Urinary bladder (tissue), 4 donors: ENCODE results near the gene GAS7. TPM values are rescaled to one million over a fixed set of nuclear protein-coding genes. Genes with fewer than 3 reads are reported as not detected.

Experiments
- DNase-seq: peaks from one replicate; pipeline ENCODE4 v3.0.0-alpha.2; 2015; ENCODE audit errors: extremely low spot score
- H3K27ac ChIP-seq: one replicate; pipeline ENCODE4 v1.5.1; 2013; ENCODE audit warnings: low read depth, mild to moderate bottlenecking, moderate library complexity
- H3K36me3 ChIP-seq: one replicate; pipeline ENCODE4 v1.6.1; 2013; ENCODE audit warnings: mild to moderate bottlenecking, moderate library complexity; ENCODE audit not compliant: insufficient read depth
- H3K4me1 ChIP-seq: one replicate; pipeline ENCODE4 v1.6.1; 2013; ENCODE audit warnings: mild to moderate bottlenecking, moderate library complexity; ENCODE audit not compliant: insufficient read depth
- H3K4me3 ChIP-seq: one replicate; pipeline ENCODE4 v1.5.1; 2013; ENCODE audit warnings: low read depth, low read length
- WGBS: extraction: QIAGEN DNeasy Blood & Tissue Kit; methylation state at CpG from one replicate; pipeline ENCODE4 v1.1.7; 2013; 5-methylcytosine and 5-hydroxymethylcytosine counted together
- polyA plus RNA-seq: library from polyadenylated mRNA; stranded (reverse); fragments of 200-250 nt; gene quantifications from one replicate; pipeline ENCODE4 v1.2.3, GENCODE V29; 2013
- total RNA-seq: library from RNA; depleted of rRNA; stranded (reverse); fragments of >200 nt; gene quantifications from one replicate; pipeline ENCODE4 v1.2.3, GENCODE V29; 2014
- donor health status: healthy with polysubstance abuse.
- donor health status: healthy.

The GAS7 gene
- total and polyA plus RNA-seq, 2 donors: 32.7 to 86.7 TPM

GRCh38 chr17:10215286-10215685 is 16.9 kb upstream of the GAS7 start:
- WGBS: 97% methylated on average over 8 of the region's 8 CpGs

DNA sequence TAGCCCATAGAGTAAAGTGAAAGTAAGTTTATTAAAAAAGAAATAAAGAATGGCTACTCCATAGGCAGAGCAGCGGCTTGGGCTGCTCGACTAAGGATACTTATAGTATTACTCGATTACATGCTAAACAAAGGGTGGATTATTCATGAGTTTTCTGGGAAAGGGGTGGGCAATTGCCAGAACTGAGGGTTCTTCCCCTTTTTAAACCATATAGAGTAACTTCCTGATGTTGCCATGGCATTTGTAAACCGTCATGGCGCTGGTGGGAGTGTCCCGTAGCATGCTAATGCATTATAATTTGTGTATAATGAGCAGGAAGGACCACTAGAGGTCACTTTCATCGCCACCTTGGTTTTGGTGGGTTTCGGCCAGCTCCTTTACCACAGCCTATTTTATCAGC is 13.3 kb upstream of the GAS7 start:
- no peak overlapping the region for H3K4me3 ChIP-seq
- H3K27ac ChIP-seq: no peak overlapping the region
- no peak for DNase-seq
- no peaks in the 10 kb centered on the region for H3K4me1 ChIP-seq
- 96% methylated on average over 8 of the region's 8 CpGs for WGBS
- H3K36me3 ChIP-seq: no peaks in the 10 kb centered on the region

More at GRCh38 chr17:10215286-10215685, 16.9 kb upstream of the GAS7 start:
- Histone ChIP-seq H3K4me1 (no peaks in the 10 kb centered on the region), H3K27ac (no peak overlapping the region), H3K4me3 (no peak overlapping the region), H3K36me3 (no peaks in the 10 kb centered on the region)
- no peak for DNase-seq

GRCh38 chr17:10210151-10210574 is 11.8 kb upstream of the GAS7 start:
- Histone ChIP-seq H3K27ac (no peak overlapping the region), H3K36me3 (no peaks in the 10 kb centered on the region), H3K4me1 (no peaks in the 10 kb centered on the region), H3K4me3 (no peak overlapping the region)
- 38% methylated on average over 6 of the region's 6 CpGs for WGBS
- peak; percentile 59 for DNase-seq

DNA sequence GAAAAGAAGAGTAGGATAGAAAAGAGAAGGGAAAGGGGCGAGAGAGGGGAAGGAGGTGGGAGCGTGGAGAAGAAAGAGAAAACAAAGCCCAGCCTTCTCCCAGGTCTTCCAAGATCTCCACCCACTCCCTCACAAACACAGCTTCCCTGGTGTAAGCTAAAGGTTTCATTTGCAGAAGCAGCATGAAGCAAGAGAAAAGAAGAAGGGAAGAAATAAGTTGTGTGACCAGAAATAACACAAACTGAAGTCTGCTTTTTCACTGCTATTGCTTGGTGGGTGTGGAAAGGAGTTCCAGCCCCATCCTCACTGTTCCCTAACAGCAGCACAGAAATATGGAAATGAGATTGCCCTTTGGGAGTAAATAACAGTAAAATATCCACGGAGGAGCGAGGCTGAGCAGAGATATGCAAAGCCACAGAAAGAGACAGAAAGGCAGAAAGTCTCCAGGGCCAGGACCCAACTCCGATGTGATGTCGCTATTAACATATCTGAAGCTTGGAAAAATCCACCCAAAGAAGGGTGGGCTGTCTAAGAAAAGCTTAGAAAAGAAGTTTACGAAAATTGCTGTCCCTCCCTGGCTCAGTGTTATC is 10.3 kb upstream of the GAS7 start:
- Histone ChIP-seq H3K36me3 (no peaks in the 10 kb centered on the region), H3K4me3 (no peak overlapping the region), H3K4me1 (no peaks in the 10 kb centered on the region), H3K27ac (no peak overlapping the region)
- WGBS: 49% methylated on average over 7 of the region's 7 CpGs
- DNase-seq: no peak

DNA sequence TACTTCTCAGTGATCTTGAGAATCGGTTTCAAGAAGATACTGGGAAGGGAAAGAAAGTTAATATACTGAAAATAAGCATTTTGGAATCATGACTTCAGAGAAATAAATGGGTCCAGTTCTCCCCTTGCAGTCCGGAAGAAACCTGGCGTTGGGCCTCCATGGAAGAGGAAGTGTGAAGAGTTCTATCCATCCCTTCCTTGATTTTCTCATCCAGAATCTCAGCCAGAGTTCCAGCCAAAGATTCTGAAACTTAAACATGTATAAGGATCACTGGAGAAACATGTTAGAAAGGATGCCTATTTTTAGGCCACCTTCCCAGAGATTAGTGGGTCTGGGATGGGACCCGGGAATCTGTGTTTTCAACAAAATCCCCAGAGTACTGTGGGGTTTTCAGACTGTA is 8.7 kb upstream of the GAS7 start:
- H3K4me1 ChIP-seq: no peaks in the 10 kb centered on the region
- 90% methylated on average over 4 of the region's 4 CpGs for WGBS

GRCh38 chr17:10205549-10206185 is 7.3 kb upstream of the GAS7 start:
- H3K4me1 ChIP-seq: no peaks in the 10 kb centered on the region
- DNase-seq: no peak
- no peaks in the 10 kb centered on the region for H3K36me3 ChIP-seq
- H3K27ac ChIP-seq: no peak overlapping the region
- no peak overlapping the region for H3K4me3 ChIP-seq
- 94% methylated on average over 2 of the region's 2 CpGs for WGBS

More for the DNA sequence above, 8.7 kb upstream of the GAS7 start:
- DNase-seq: no peak
- Histone ChIP-seq H3K4me3 (no peak overlapping the region), H3K27ac (no peak overlapping the region), H3K36me3 (no peaks in the 10 kb centered on the region)

GRCh38 chr17:10201680-10202079 is 3.3 kb upstream of the GAS7 start:
- WGBS: 88% methylated on average over 4 of the region's 4 CpGs
- DNase-seq: no peak
- Histone ChIP-seq H3K36me3 (no peaks in the 10 kb centered on the region), H3K4me3 (no peak overlapping the region), H3K4me1 (no peaks in the 10 kb centered on the region), H3K27ac (no peak overlapping the region)

DNA sequence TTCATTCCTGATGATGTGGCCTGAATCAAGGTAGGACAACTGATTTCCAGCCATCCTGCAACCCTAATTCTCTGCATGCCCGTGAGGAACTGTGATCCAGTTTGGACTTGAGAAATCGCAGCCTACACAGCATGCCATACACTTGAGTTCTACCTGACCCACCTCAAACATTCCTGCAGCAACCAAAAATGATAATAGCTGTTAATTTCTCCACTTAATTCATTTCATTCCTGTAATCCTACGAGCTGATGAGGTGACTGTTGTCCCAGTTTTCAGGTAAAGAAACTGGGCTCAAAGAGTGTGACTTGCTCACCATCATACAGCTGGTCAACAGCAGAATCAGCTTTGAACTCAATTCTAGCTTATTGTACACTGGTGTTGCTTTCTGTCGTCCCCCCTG is 2.2 kb upstream of the GAS7 start:
- Histone ChIP-seq H3K4me3 (no peak overlapping the region), H3K36me3 (no peaks in the 10 kb centered on the region), H3K4me1 (no peaks in the 10 kb centered on the region), H3K27ac (no peak overlapping the region)
- 89% methylated on average over 4 of the region's 4 CpGs for WGBS
- no peak for DNase-seq

DNA sequence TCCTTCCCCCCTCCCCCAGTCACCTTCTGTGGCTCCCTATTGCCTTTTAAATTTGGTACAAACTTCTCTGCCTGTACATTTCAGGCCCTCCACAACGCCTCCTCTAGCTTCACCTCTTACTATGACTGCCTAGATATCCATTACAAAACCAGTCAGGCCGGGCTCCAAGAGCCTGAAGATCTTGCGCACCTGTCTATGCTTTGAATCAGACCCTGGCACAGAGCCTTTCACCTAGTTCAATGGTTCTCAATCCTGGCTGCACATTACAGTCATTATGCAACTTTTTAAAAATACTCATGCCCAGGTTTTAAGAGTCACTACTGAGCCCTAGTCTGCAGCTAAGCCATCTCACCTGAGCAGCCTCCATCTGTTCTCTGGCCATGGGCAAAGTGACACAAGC is 1.6 kb upstream of the GAS7 start:
- WGBS: 89% methylated on average over 3 of the region's 3 CpGs
- Histone ChIP-seq H3K4me3 (no peak overlapping the region), H3K27ac (no peak overlapping the region), H3K4me1 (no peaks in the 10 kb centered on the region), H3K36me3 (no peaks in the 10 kb centered on the region)
- DNase-seq: no peak

DNA sequence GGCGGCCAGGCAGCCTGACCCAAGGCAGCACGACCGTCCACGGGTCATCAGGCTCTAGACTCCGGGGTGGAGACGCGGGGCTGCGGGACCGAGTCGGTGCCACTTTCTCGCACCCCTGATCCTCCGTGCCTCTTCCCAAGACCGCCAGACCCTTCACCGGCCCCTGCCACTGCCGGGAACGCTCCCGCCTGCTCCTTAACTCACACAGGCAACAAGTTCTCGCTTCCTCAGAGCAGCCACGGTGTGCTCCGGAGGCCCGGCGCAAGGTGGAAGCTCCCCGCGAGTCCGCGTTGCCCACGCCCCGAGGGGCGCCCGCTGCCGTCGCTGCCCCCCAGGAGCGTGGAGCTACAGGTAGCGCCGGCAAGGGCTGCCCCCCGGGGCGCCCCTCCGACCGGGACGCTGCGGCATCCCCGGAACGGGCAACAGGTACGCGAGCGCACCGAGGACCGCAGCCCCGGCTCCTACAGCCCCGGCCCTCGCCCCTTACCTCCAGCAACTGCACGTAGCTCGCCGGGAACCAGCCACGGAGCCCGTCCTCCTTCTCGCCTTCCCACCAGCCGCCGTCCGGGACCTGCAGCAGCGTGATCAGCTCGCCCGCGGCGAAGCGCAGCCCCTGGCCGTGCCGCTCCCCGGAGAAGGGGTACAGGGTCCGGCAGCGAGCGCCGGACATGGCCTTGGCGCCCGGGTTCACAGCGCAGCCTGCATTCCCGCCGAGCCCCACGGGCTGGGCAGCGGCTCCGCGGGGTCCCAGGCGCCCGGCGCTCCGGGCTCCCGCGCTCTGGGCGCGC is 491 bp downstream of the GAS7 start:
- H3K36me3 ChIP-seq: no peaks in the 10 kb centered on the region
- no peaks in the 10 kb centered on the region for H3K4me1 ChIP-seq
- peak overlapping the region; percentile 77 for H3K4me3 ChIP-seq
- H3K27ac ChIP-seq: no peak overlapping the region
- DNase-seq: no peak
- WGBS: 1% methylated on average over 90 of the region's 90 CpGs

DNA sequence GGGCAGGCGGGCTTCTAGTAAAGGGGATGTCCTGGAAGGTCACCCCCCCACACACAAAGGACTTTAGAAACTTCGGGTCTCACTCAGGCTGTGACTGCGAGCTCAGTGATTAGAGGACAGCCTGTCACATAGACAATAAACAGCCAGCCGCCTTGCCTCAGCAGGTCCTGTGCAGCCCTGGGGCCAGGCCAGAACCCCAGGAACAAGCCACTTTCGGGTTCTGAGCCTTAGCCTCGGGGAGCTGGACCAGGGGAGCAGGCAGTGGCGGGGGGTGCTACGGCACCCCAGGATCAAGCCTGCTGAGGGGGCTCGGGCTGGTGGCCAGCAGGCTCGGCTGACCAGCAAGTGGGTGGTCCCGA is 1.1 kb downstream of the GAS7 start:
- DNase-seq: no peak
- H3K4me1 ChIP-seq: no peaks in the 10 kb centered on the region
- peak overlapping the region; percentile 77 for H3K4me3 ChIP-seq
- 11% methylated on average over 11 of the region's 11 CpGs for WGBS
- no peaks in the 10 kb centered on the region for H3K36me3 ChIP-seq
- no peak overlapping the region for H3K27ac ChIP-seq

DNA sequence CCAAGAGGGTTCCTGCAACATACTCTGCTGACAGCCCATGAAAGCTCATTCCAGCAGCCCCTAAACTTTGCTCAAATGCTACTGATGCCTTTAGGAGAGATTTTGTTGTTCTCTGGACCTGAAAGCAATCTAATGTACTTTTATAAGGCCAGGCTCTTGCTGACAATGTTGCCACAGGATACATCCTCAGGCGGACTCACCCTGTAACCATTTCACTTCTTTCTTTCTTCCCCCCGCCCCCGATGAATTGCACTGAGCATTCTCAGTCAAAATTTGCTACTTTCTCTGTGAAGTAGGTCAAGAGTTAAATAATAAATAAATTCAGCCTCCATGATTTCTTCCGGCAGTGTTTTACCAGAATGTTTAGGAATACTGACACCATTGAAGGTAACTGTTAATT is 1.5 kb downstream of the GAS7 start:
- DNase-seq: no peak
- H3K27ac ChIP-seq: no peak overlapping the region
- H3K36me3 ChIP-seq: no peaks in the 10 kb centered on the region
- H3K4me3 ChIP-seq: peak overlapping the region; percentile 77
- 36% methylated on average over 4 of the region's 4 CpGs for WGBS
- no peaks in the 10 kb centered on the region for H3K4me1 ChIP-seq

DNA sequence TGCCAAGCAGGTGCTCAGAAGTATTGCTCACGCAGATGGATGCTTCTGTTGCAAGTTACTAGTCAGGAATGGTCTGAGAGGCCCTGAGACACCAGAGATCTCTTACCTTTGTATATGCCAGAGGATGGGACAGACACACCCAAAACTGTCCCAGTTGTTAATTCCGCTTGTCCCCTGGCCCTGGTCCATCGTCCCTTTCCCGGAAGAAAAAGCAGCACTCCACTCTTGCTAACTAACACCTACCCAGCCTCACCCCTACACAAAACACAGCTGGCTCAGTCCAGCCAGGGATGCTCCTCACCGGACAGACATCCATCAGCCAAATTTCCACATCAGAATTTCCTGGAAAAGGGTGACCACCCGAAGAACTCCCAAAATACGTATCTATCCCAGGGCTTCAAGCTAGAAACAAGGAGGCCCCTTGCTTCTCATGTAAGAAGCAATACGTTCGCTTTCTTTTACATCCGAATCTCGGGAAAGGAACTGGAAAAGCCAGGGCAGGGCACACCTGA is 2.0 kb downstream of the GAS7 start:
- 58% methylated on average over 11 of the region's 11 CpGs for WGBS
- H3K4me3 ChIP-seq: no peak overlapping the region
- no peak for DNase-seq
- no peaks in the 10 kb centered on the region for H3K36me3 ChIP-seq
- no peaks in the 10 kb centered on the region for H3K4me1 ChIP-seq
- no peak overlapping the region for H3K27ac ChIP-seq
